A549 (cell line): ENCODE data around the gene PLPPR3. TPM values are rescaled to one million over a fixed set of nuclear protein-coding genes. Genes with fewer than 3 reads are reported as not detected.

Experiments used
- ATAC-seq, 2 experiments: fragments of 200-7000 bp in 1 of 2; fragments of >200 bp in 1 of 2; cut with Nextera tagmentation in 1 of 2; cut with Tn5 transposase in 1 of 2; 3 replicates each; pipeline versions ENCODE4 v1.8.0 to v1.9.1; 2018 to 2020; ENCODE audit warnings: mild to moderate bottlenecking in 1 of 2, moderate library complexity in 1 of 2
- CTCF ChIA-PET: fragments of 300-600 bp; sonication (Branson Sonifier 250); formaldehyde crosslinking; extraction: SDS; loops from one replicate; lab custom pipeline; 2021; ENCODE audit warnings: antibody characterized with exemption, inconsistent platforms; lab: Yijun Ruan, JAX
- POLR2A ChIA-PET: fragments of 350-600 bp; formaldehyde crosslinking; extraction: SDS; loops from one replicate; lab custom pipeline; 2021; ENCODE audit warnings: antibody characterized with exemption, inconsistent platforms; lab: Yijun Ruan, JAX
- DNase-seq, 2 experiments: peaks; one replicate each; pipeline versions ENCODE4 v3.0.0 to v3.0.0-alpha.2; 2011 to 2016; ENCODE audit warnings: low read depth in 1 of 2, low spot score in 1 of 2
- FAIRE-seq: peaks from 2 replicates; lab custom pipeline; 2011; peaks lifted over from hg19 to GRCh38; lab: Jason Lieb, UNC
- H3K27ac ChIP-seq, 2 experiments: fragments of >200 bp; sonication (Bioruptor Twin); formaldehyde crosslinking; 3 replicates each; pipeline ENCODE4 v1.5.1; 2016 to 2017
- H3K4me1 ChIP-seq: fragments of >200 bp; sonication (Bioruptor Twin); formaldehyde crosslinking; 3 replicates; pipeline ENCODE4 v1.6.1; 2016
- H3K4me2 ChIP-seq: fragments of >200 bp; sonication (Bioruptor Twin); formaldehyde crosslinking; 3 replicates; pipeline ENCODE4 v1.6.1; 2016
- H3K4me3 ChIP-seq: fragments of >200 bp; sonication (Bioruptor Twin); formaldehyde crosslinking; 3 replicates; pipeline ENCODE4 v1.5.1; 2016
- H3K9me3 ChIP-seq: fragments of >200 bp; sonication (Bioruptor Twin); formaldehyde crosslinking; 3 replicates; pipeline ENCODE4 v1.6.1; 2016
- CBX8 ChIP-seq: fragments of 200-600 bp; sonication (generic); IDR thresholded peaks from 2 replicates; pipeline ENCODE4 v1.6.1; 2016
- CHD4 ChIP-seq: fragments of 200-600 bp; sonication (generic); IDR thresholded peaks from 2 replicates; pipeline ENCODE4 v1.6.1; 2016; ENCODE audit warnings: antibody characterized with exemption, mild to moderate bottlenecking, borderline replicate concordance
- E2F6 ChIP-seq: IDR thresholded peaks from 2 replicates; pipeline ENCODE4 v1.6.1; 2012; ENCODE audit warnings: low read depth, borderline replicate concordance
- ESRRA ChIP-seq: fragments of 150-350 bp; IDR thresholded peaks from 2 replicates; pipeline ENCODE4 v1.6.1; 2014; ENCODE audit warnings: mild to moderate bottlenecking, low read length, borderline replicate concordance
- FOSL2 ChIP-seq, 2 experiments: fragments of 450-650 bp in 1 of 2; fragments of >200 bp in 1 of 2; sonication (Bioruptor Twin) in 1 of 2; formaldehyde crosslinking; IDR thresholded peaks; 2 replicates each; pipeline versions ENCODE4 v1.5.0 to v1.6.1; 2016 to 2020; ENCODE audit warnings: mild to moderate bottlenecking in 1 of 2, moderate library complexity in 1 of 2
- HOXA7 ChIP-seq: fragments of 250-450 bp; sonication (Bioruptor Pico); IDR thresholded peaks from 2 replicates; pipeline ENCODE4 v1.5.0; 2020; ENCODE audit warnings: mild to moderate bottlenecking, moderate library complexity
- HOXB13 ChIP-seq: fragments of 250-450 bp; sonication (Bioruptor Pico); IDR thresholded peaks from 2 replicates; pipeline ENCODE4 v1.5.0; 2020; ENCODE audit warnings: low read depth, mild to moderate bottlenecking, moderate library complexity
- JUN ChIP-seq, 2 experiments: fragments of >200 bp; sonication (Bioruptor Twin); formaldehyde crosslinking; IDR thresholded peaks; 2 replicates in 1 of 2; 3 replicates in 1 of 2; pipeline ENCODE4 v1.6.1; 2016 to 2017
- KDM5A ChIP-seq: fragments of 200-600 bp; sonication (generic); IDR thresholded peaks from 2 replicates; pipeline ENCODE4 v1.6.1; 2016; ENCODE audit warnings: antibody characterized with exemption, mild to moderate bottlenecking
- MAZ ChIP-seq: fragments of 150-350 bp; IDR thresholded peaks from 2 replicates; pipeline ENCODE4 v1.6.1; 2014; ENCODE audit warnings: antibody characterized with exemption, low read depth, low read length, borderline replicate concordance
- NPAS2 ChIP-seq: fragments of 250-450 bp; sonication (Bioruptor Pico); IDR thresholded peaks from 2 replicates; pipeline ENCODE4 v1.8.0; 2022; ENCODE audit warnings: mild to moderate bottlenecking, moderate library complexity, borderline replicate concordance
- PBX3 ChIP-seq: IDR thresholded peaks from 2 replicates; pipeline ENCODE4 v1.6.1; 2012
- PHF8 ChIP-seq: fragments of 200-600 bp; sonication (generic); IDR thresholded peaks from 2 replicates; pipeline ENCODE4 v1.6.1; 2016; ENCODE audit warnings: low read depth, mild to moderate bottlenecking, antibody characterized with exemption, moderate library complexity, borderline replicate concordance
- POLR2A ChIP-seq: IDR thresholded peaks from 2 replicates; pipeline ENCODE4 v1.6.1; 2012; ENCODE audit warnings: mild to moderate bottlenecking, low read length
- POLR2AphosphoS2 ChIP-seq: conservative IDR thresholded peaks from 2 replicates; pipeline ENCODE4 v1.6.1; 2012; ENCODE audit warnings: low read length, improper control_type of control experiment, inconsistent platforms
- REST ChIP-seq: fragments of 200-600 bp; sonication (generic); IDR thresholded peaks from 2 replicates; pipeline ENCODE4 v1.6.1; 2016; ENCODE audit warnings: antibody characterized with exemption, mild to moderate bottlenecking, moderate library complexity
- RFX5 ChIP-seq: fragments of 450-650 bp; IDR thresholded peaks from 2 replicates; pipeline ENCODE4 v1.7.1; 2014; ENCODE audit warnings: antibody characterized with exemption, mild to moderate bottlenecking, moderate library complexity
- SMC3 ChIP-seq: fragments of >200 bp; sonication (Bioruptor Twin); formaldehyde crosslinking; IDR thresholded peaks from 3 replicates; pipeline ENCODE4 v1.6.1; 2018; ENCODE audit warnings: inconsistent platforms
- WGBS: methylation state at CpG from one replicate; pipeline ENCODE4 v1.1.6; 2017; ENCODE audit errors: missing lambda C conversion rate; 5-methylcytosine and 5-hydroxymethylcytosine counted together
- polyA plus RNA-seq, 4 experiments: library from polyadenylated mRNA; depleted of rRNA in 3 of 4; stranded (reverse); fragments of >200 nt; fragmentation: RNase III in 1 of 4; extraction: RNeasy Plus Mini Kit Qiagen cat#74134 plus additional on column Dnase treatment in 1 of 4; gene quantifications; 2 replicates in 3 of 4; 3 replicates in 1 of 4; pipeline ENCODE4 v1.2.3, GENCODE V29; 2011 to 2017
- TF ChIP-seq, protein P1 (sequence below): fragments of 250-450 bp; sonication (Bioruptor Pico); IDR thresholded peaks from 2 replicates; pipeline ENCODE4 v1.5.0; 2020; ENCODE audit warnings: low read depth, mild to moderate bottlenecking, moderate library complexity
- TF ChIP-seq, protein P2 (sequence below): fragments of >200 bp; sonication (Bioruptor Twin); formaldehyde crosslinking; IDR thresholded peaks from 2 replicates; pipeline ENCODE4 v1.6.1; 2016
- TF ChIP-seq, protein P3 (sequence below): fragments of >200 bp; sonication (Bioruptor Twin); formaldehyde crosslinking; IDR thresholded peaks from 3 replicates; pipeline ENCODE4 v1.6.1; 2016
- TF ChIP-seq, protein P4 (sequence below): IDR thresholded peaks from 2 replicates; pipeline ENCODE4 v1.6.1; 2012

PLPPR3 gene
- polyA plus RNA-seq, 2 of the 4 experiments (the other 2 are of a cell fraction) = 2.6 to 3.7 TPM

GRCh38 chr19:797528-798414 lies 24.0 kb downstream of the PLPPR3 start (continued):
- TF ChIP-seq PHF8 = no peak
- TF ChIP-seq NPAS2 (CRISPR knock-in tag) = no peak
- TF ChIP-seq MAZ = no peak
- no peak for TF ChIP-seq ESRRA
- no peak for TF ChIP-seq REST
- no peak for TF ChIP-seq SMC3
- TF ChIP-seq KDM5A = no peak
- TF ChIP-seq PBX3 = no peak
- no peak for TF ChIP-seq RFX5
- TF ChIP-seq, protein P1, sequence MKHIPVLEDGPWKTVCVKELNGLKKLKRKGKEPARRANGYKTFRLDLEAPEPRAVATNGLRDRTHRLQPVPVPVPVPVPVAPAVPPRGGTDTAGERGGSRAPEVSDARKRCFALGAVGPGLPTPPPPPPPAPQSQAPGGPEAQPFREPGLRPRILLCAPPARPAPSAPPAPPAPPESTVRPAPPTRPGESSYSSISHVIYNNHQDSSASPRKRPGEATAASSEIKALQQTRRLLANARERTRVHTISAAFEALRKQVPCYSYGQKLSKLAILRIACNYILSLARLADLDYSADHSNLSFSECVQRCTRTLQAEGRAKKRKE (CRISPR knock-in tag) = 0 out of 2 replicates have a peak, but pooled peaks have one; percentile 27
- TF ChIP-seq CBX8 = no peak
- TF ChIP-seq, protein P2, sequence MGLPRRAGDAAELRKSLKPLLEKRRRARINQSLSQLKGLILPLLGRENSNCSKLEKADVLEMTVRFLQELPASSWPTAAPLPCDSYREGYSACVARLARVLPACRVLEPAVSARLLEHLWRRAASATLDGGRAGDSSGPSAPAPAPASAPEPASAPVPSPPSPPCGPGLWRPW = no peak
- no peak for TF ChIP-seq E2F6
- TF ChIP-seq JUN (IDR thresholded peaks at IDR 0.05) = peak; percentile 58 to 75; a peak in 4 of 5 replicates

DNA sequence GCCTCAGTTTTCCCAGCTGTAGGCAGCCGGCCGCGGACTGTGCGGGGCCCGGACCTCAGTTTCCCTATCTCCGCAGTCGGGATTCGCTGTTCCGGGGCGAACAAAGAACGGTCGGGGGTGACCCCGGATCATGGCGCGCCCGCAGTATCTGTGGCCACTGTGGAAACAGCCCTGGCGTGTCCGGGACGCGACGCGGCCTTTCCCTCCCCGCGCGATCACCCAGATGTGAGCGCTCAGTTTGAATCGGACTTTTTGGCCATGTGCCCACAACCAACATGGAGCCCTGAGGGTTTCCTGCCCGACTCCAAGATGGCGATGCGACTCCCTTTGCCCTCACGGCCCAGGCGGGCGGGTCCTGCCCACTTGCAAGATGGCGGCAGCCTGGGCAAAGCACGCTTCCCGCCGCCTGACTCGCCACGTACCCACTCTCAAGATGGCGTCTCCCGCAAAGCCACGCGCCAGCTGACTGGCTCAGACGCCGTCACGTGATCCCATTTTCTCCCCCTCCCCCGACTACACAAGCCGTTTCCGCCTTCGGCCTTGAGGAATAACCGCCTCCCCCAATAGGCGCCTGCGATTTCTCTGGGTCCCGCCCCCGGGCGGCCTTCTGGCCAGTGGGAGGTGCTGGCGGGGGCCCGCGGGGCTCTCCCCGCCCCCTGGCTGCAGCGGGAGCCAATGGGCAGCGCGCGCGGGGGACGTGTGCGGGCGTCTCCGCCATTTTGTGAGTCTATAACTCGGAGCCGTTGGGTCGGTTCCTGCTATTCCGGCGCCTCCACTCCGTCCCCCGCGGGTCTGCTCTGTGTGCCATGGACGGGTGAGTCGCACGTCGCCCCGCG lies 24.8 kb downstream of the PLPPR3 start, which contains the start of gene PTBP1:
Gene PTBP1, plus strand, starts transcription at position 761 of the 836 bp plus-strand sequence. Its CDS starts 46 bp downstream, at position 807.
- FAIRE-seq = peak; percentile 39
- 0% methylated on average over 20 of the region's 83 CpGs for WGBS
- peak; percentile 79 to 85 for ATAC-seq
- CTCF ChIA-PET = interaction anchor here (1.1 kb wide), 1 partner anchor 26 kb away, joined by 4 read pairs; no protein-coding TSS in a partner anchor
- H3K9me3 ChIP-seq = no peaks in the 10 kb centered on the region
- H3K4me1 ChIP-seq = peaks cover 40% of the 10 kb centered on the region
- peak within 1 kb of the TSS; percentile 99 for H3K4me2 ChIP-seq
- POLR2A ChIA-PET = interaction anchor here (0.7 kb wide), 1 partner anchor 28 kb away, joined by 3 read pairs; no protein-coding TSS in a partner anchor
- peak within 1 kb of the TSS; percentile 100 for H3K27ac ChIP-seq
- DNase-seq = peak; percentile 86 to 100
- H3K4me3 ChIP-seq = peak within 1 kb of the TSS; percentile 100
- TF ChIP-seq FOSL2 (IDR thresholded peaks at IDR 0.05) (no peak), FOSL2 (CRISPR knock-in tag; IDR thresholded peaks at IDR 0.05) (0 out of 2 replicates have a peak, but pooled peaks have one; percentile 4), POLR2A (peak; percentile 82), JUN (IDR thresholded peaks at IDR 0.05) (peak in 1 of 2 experiments; percentile 93; a peak in 2 of 5 replicates), CHD4 (no peak), REST (no peak), POLR2AphosphoS2 (no peak), HOXB13 (CRISPR knock-in tag) (0 out of 2 replicates have a peak, but pooled peaks have one; percentile 46), HOXA7 (no peak)
- TF ChIP-seq, protein P3, sequence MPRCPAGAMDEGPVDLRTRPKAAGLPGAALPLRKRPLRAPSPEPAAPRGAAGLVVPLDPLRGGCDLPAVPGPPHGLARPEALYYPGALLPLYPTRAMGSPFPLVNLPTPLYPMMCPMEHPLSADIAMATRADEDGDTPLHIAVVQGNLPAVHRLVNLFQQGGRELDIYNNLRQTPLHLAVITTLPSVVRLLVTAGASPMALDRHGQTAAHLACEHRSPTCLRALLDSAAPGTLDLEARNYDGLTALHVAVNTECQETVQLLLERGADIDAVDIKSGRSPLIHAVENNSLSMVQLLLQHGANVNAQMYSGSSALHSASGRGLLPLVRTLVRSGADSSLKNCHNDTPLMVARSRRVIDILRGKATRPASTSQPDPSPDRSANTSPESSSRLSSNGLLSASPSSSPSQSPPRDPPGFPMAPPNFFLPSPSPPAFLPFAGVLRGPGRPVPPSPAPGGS = peak; percentile 83; the same call in 1 of the 3 replicates
- TF ChIP-seq, protein P4, sequence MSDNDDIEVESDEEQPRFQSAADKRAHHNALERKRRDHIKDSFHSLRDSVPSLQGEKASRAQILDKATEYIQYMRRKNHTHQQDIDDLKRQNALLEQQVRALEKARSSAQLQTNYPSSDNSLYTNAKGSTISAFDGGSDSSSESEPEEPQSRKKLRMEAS = peak; percentile 93
